Measurements from ENCODE around the gene SETMAR. TPM values are rescaled to one million over a fixed set of nuclear protein-coding genes. Genes with fewer than 3 reads are reported as not detected.

SETMAR gene
- total and polyA plus RNA-seq, 12 donors, result 11.5 to 53.7 (median 22.7) TPM

- H3K4me1 ChIP-seq (replicated peaks in 1 of 2), result no peaks in the 10 kb centered on the region
- H3K27ac ChIP-seq, result no peak overlapping the region
- no peaks in the 10 kb centered on the region for H3K9me3 ChIP-seq (replicated peaks in 1 of 3)
- intact Hi-C loops (cut with DNase I), result no loop called here
- no peaks in the 10 kb centered on the region for H3K27me3 ChIP-seq
- TF ChIP-seq CTCF (IDR thresholded peaks at IDR 0.05) (no peak), POLR2A (IDR thresholded peaks at IDR 0.05) (no peak)
- H3K4me3 ChIP-seq, result no peak overlapping the region
- no peak for DNase-seq
- no peaks in the 10 kb centered on the region for H3K36me3 ChIP-seq (replicated peaks in 1 of 2)
These were observed 38.1 kb downstream of the SETMAR start for GRCh38 chr3:4341336-4341675.

- Histone ChIP-seq H3K9me3 (replicated peaks in 1 of 3) (no peaks in the 10 kb centered on the region), H3K27ac (no peak overlapping the region), H3K27me3 (no peaks in the 10 kb centered on the region), H3K4me3 (no peak overlapping the region), H3K4me1 (replicated peaks in 1 of 2) (no peaks in the 10 kb centered on the region), H3K36me3 (replicated peaks in 1 of 2) (no peaks in the 10 kb centered on the region)
- intact Hi-C loops (cut with DNase I), result no loop called here
- 50 to 74% (median 71%) methylated on average over 1 of the region's 1 CpG for WGBS, 4 donors
- no peak for DNase-seq
- TF ChIP-seq CTCF (IDR thresholded peaks at IDR 0.05) (no peak), POLR2A (IDR thresholded peaks at IDR 0.05) (no peak)
These were observed 40.1 kb downstream of the SETMAR start for GRCh38 chr3:4343258-4343657.

- intact Hi-C loops (cut with DNase I), result loop anchor here in 1 of 2 donors (5.0 to 10.0 kb wide), 2 partner anchors 114 to 282 kb away; partner anchors contain the start of gene SUMF1
- 0 to 6% (median 2%) methylated on average over 2 of the region's 2 CpGs for WGBS, 4 donors
- DNase-seq, result peak; percentile 47 to 74 (median 61)
- Histone ChIP-seq H3K4me3 (peak overlapping the region in 2 of 4 donors; percentile 10 to 37), H3K9me3 (replicated peaks in 1 of 3) (no peaks in the 10 kb centered on the region), H3K36me3 (replicated peaks in 1 of 2) (no peaks in the 10 kb centered on the region), H3K27ac (peak overlapping the region in 3 of 5 donors; percentile 9 to 58 (median 43)), H3K27me3 (no peaks in the 10 kb centered on the region), H3K4me1 (replicated peaks in 1 of 2) (peaks cover 11 to 27% of the 10 kb centered on the region in 2 donors)
- peak; percentile 61 to 97 (median 88) for TF ChIP-seq CTCF (IDR thresholded peaks at IDR 0.05)
- TF ChIP-seq POLR2A (IDR thresholded peaks at IDR 0.05), result no peak
These were observed 47.6 kb downstream of the SETMAR start for GRCh38 chr3:4350789-4351163.

GRCh38 chr3:4351164-4351855, 48.1 kb downstream of the SETMAR start:
- peaks cover 14 to 32% of the 10 kb centered on the region in 2 donors for H3K4me1 ChIP-seq (replicated peaks in 1 of 2)
- H3K4me3 ChIP-seq, result peak overlapping the region in 2 of 4 donors; percentile 10 to 37
- 50 to 51% (median 50%) methylated on average over 11 of the region's 11 CpGs for WGBS, 4 donors
- H3K27ac ChIP-seq, result peak overlapping the region in 3 of 5 donors; percentile 9 to 58 (median 43)
- no peak for DNase-seq
- H3K9me3 ChIP-seq (replicated peaks in 1 of 3), result no peaks in the 10 kb centered on the region
- TF ChIP-seq CTCF (IDR thresholded peaks at IDR 0.05) (peak in 1 of 6 experiments; percentile 23), POLR2A (IDR thresholded peaks at IDR 0.05) (no peak)
- no peaks in the 10 kb centered on the region for H3K36me3 ChIP-seq (replicated peaks in 1 of 2)
- no peaks in the 10 kb centered on the region for H3K27me3 ChIP-seq
- intact Hi-C loops (cut with DNase I), result loop anchor here in 1 of 2 donors (5.0 to 10.0 kb wide), 2 partner anchors 113 to 281 kb away; partner anchors contain the start of gene SUMF1
